ENCODE data around the gene CCN5. TPM values are rescaled to one million over a fixed set of nuclear protein-coding genes. Genes with fewer than 3 reads are reported as not detected.

CCN5 gene
- total RNA-seq, 2 experiments from 2014 or later = not detected

DNA sequence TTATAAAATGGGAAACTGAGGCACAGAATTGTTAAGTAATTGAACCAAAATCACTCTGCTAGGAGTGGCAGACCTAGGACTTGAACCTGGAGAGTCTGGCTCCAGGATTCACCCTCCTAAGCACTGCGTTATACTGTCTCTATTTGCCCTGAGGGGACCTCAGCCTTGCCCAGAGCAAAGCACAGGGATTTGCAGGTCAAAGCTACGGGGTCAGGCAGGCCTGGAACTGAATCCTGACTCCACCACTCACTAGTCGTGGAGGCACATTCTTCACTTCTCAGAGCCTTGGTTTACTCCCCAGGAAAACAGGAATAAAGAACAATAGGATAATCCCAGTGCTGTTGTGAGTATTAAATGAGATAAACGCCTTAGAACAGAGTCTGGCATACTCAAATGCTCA lies 49.9 kb downstream of the CCN5 start:
- no peak for DNase-seq (ENCODE audit: low spot score)
- intact Hi-C loops (cut with micrococcal nuclease; ENCODE audit: unreplicated experiment) = no loop called here
- Histone ChIP-seq H3K4me3 (ENCODE audit: low read depth, low read length, poor library complexity, severe bottlenecking) (no peak overlapping the region), H2AFZ (ENCODE audit: low read length) (no peak overlapping the region), H3K79me2 (ENCODE audit: insufficient read depth, low read depth, low read length) (no peaks in the 10 kb centered on the region), H4K20me1 (ENCODE audit: insufficient read depth, low read length) (no peaks in the 10 kb centered on the region), H3K9me3 (ENCODE audit: low read length) (no peaks in the 10 kb centered on the region), H3K4me2 (ENCODE audit: low read length) (no peak overlapping the region), H3K4me1 (ENCODE audit: insufficient read depth, low read length, poor library complexity, severe bottlenecking) (peaks cover 19% of the 10 kb centered on the region), H3K36me3 (ENCODE audit: insufficient read depth, low read length) (no peaks in the 10 kb centered on the region), H3K27ac (ENCODE audit: low read depth, low read length, poor library complexity, severe bottlenecking) (no peak overlapping the region), H3K9me2 (ENCODE audit: insufficient read depth, low read length) (no peaks in the 10 kb centered on the region)
- no peak for TF ChIP-seq EZH2phosphoT487 (IDR thresholded peaks at IDR 0.05; ENCODE audit: borderline replicate concordance, low read depth, low read length)
- TF ChIP-seq, protein P1, sequence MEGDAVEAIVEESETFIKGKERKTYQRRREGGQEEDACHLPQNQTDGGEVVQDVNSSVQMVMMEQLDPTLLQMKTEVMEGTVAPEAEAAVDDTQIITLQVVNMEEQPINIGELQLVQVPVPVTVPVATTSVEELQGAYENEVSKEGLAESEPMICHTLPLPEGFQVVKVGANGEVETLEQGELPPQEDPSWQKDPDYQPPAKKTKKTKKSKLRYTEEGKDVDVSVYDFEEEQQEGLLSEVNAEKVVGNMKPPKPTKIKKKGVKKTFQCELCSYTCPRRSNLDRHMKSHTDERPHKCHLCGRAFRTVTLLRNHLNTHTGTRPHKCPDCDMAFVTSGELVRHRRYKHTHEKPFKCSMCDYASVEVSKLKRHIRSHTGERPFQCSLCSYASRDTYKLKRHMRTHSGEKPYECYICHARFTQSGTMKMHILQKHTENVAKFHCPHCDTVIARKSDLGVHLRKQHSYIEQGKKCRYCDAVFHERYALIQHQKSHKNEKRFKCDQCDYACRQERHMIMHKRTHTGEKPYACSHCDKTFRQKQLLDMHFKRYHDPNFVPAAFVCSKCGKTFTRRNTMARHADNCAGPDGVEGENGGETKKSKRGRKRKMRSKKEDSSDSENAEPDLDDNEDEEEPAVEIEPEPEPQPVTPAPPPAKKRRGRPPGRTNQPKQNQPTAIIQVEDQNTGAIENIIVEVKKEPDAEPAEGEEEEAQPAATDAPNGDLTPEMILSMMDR (conservative IDR thresholded peaks at IDR 0.05; ENCODE audit: low read length) = no peak
- no TSS peak for BruUV-seq (replicated peaks)
- ChIA-PET CTCF (ENCODE audit: unreplicated experiment) (no interaction called here), POLR2A (no interaction called here)

DNA sequence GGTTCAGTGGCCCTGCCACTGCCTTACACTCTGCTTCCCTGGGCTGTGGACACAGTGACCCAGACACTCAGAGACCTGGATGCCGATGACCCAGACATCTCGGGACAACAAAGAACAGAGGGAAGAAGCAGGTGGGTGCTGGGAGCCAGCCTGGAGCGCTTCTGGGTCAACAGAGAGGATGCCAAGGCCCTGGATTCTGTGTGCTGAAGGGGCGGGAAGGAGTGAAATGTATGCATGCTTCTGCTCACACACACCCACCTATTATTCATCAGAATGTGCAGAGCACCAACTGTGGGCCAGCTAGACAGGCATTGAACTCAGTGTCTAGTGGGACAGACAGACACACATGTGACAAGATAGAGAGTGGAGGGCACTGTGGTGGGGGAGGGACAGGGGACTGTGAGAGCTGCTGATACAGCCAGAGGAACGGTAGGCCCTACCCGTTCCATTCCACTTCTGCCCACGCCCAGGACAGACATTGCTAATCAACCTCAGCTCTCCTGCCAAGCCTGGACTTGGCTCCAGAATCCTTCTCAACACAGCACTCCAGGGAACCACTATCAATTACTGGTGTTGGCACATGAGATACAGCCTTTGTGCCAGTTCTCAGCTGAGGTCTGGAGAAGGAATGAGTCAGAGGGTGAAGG lies 50.7 kb downstream of the CCN5 start:
- no peak overlapping the region for H2AFZ ChIP-seq (ENCODE audit: low read length)
- H3K36me3 ChIP-seq (ENCODE audit: insufficient read depth, low read length) = no peaks in the 10 kb centered on the region
- BruUV-seq (replicated peaks) = no TSS peak
- no peak overlapping the region for H3K4me3 ChIP-seq (ENCODE audit: low read depth, low read length, poor library complexity, severe bottlenecking)
- no peaks in the 10 kb centered on the region for H3K9me3 ChIP-seq (ENCODE audit: low read length)
- H3K27ac ChIP-seq (ENCODE audit: low read depth, low read length, poor library complexity, severe bottlenecking) = no peak overlapping the region
- H3K4me2 ChIP-seq (ENCODE audit: low read length) = no peak overlapping the region
- H3K79me2 ChIP-seq (ENCODE audit: insufficient read depth, low read depth, low read length) = no peaks in the 10 kb centered on the region
- no peaks in the 10 kb centered on the region for H3K9me2 ChIP-seq (ENCODE audit: insufficient read depth, low read length)
- POLR2A ChIA-PET = no interaction called here
- CTCF ChIA-PET (ENCODE audit: unreplicated experiment) = no interaction called here
- no peak for DNase-seq (ENCODE audit: low spot score)
- peaks cover 26% of the 10 kb centered on the region for H3K4me1 ChIP-seq (ENCODE audit: insufficient read depth, low read length, poor library complexity, severe bottlenecking)
- intact Hi-C loops (cut with micrococcal nuclease; ENCODE audit: unreplicated experiment) = no loop called here
- no peaks in the 10 kb centered on the region for H4K20me1 ChIP-seq (ENCODE audit: insufficient read depth, low read length)
- no peak for TF ChIP-seq EZH2phosphoT487 (IDR thresholded peaks at IDR 0.05; ENCODE audit: borderline replicate concordance, low read depth, low read length)
- TF ChIP-seq, protein P1 (conservative IDR thresholded peaks at IDR 0.05; ENCODE audit: low read length) = no peak

DNA sequence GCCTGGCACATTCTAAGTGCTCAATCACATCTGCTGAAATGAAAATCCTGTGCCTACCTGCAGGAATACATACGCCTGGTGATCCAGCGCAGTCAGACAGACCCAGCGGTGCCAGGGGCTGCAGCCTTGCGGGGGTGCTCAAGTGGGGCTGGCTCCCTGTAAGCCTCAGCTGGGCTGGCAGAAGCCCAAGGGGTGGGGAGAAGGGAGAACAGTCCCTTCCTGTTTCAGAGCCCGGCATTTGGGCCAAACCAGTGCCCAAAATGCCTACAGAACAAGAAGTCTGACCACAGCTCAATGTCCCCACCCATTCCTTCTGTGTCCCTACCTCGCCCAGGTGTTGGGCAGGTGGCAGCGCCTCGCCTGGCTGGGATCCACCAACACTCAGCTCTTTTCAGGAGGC lies 53.1 kb downstream of the CCN5 start:
- no peak overlapping the region for H3K4me3 ChIP-seq (ENCODE audit: low read depth, low read length, poor library complexity, severe bottlenecking)
- H3K4me1 ChIP-seq (ENCODE audit: insufficient read depth, low read length, poor library complexity, severe bottlenecking) = peaks cover 30% of the 10 kb centered on the region
- no peak overlapping the region for H3K4me2 ChIP-seq (ENCODE audit: low read length)
- TF ChIP-seq, protein P1 (conservative IDR thresholded peaks at IDR 0.05; ENCODE audit: low read length) = no peak
- TF ChIP-seq EZH2phosphoT487 (IDR thresholded peaks at IDR 0.05; ENCODE audit: borderline replicate concordance, low read depth, low read length) = no peak
- ChIA-PET CTCF (ENCODE audit: unreplicated experiment) (interaction anchor here (0.6 kb wide), 1 partner anchor 8 kb away, joined by 3 read pairs; no protein-coding TSS in a partner anchor), POLR2A (no interaction called here)
- H3K36me3 ChIP-seq (ENCODE audit: insufficient read depth, low read length) = no peaks in the 10 kb centered on the region
- intact Hi-C loops (cut with micrococcal nuclease; ENCODE audit: unreplicated experiment) = no loop called here
- no peak overlapping the region for H2AFZ ChIP-seq (ENCODE audit: low read length)
- no peak overlapping the region for H3K27ac ChIP-seq (ENCODE audit: low read depth, low read length, poor library complexity, severe bottlenecking)
- H4K20me1 ChIP-seq (ENCODE audit: insufficient read depth, low read length) = no peaks in the 10 kb centered on the region
- BruUV-seq (replicated peaks) = no TSS peak
- H3K9me3 ChIP-seq (ENCODE audit: low read length) = no peaks in the 10 kb centered on the region
- H3K9me2 ChIP-seq (ENCODE audit: insufficient read depth, low read length) = no peaks in the 10 kb centered on the region
- H3K79me2 ChIP-seq (ENCODE audit: insufficient read depth, low read depth, low read length) = no peaks in the 10 kb centered on the region
- no peak for DNase-seq (ENCODE audit: low spot score)
